GM19438 (cell line): ENCODE results near the gene UBE3C.
"Not testable (repeated sequence)": the region's sequence is repeated elsewhere in the genome, so short reads cannot be mapped to it uniquely, and the experiment has no call there.

ENCODE experiments used
- ATAC-seq: cut with Tn5 transposase; IDR thresholded peaks from one replicate; pipeline ENCODE4 v1.9.1; 2021; ENCODE audit warnings: low read depth; ENCODE audit not compliant: unreplicated experiment

Gene UBE3C

GRCh38 chr7:157269341-157270059 is 130.8 kb downstream of the UBE3C start:
- ATAC-seq = no peak

- no peak for ATAC-seq
These were observed 131.3 kb downstream of the UBE3C start for GRCh38 chr7:157270060-157270444.

GRCh38 chr7:157271315-157271990 is 132.7 kb downstream of the UBE3C start:
- no peak for ATAC-seq

DNA sequence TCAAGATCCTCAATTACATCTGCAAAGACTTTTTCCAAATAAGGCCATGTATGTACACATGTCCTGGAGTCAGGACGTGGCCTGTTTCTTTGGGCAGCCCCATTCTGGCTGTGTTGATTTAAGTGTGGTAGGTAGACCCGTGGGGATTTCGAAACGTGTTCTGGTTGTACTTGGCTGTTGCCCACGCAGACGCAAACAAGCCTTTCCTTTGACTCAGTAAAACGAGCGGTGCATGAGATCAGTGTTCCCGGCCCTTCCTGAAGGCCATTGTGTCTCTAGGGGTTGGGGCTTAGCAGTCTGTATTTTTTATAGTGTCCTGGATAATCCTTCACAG is 133.2 kb downstream of the UBE3C start:
- ATAC-seq = no peak

- no peak for ATAC-seq
These were observed 133.9 kb downstream of the UBE3C start for GRCh38 chr7:157272351-157273207.

DNA sequence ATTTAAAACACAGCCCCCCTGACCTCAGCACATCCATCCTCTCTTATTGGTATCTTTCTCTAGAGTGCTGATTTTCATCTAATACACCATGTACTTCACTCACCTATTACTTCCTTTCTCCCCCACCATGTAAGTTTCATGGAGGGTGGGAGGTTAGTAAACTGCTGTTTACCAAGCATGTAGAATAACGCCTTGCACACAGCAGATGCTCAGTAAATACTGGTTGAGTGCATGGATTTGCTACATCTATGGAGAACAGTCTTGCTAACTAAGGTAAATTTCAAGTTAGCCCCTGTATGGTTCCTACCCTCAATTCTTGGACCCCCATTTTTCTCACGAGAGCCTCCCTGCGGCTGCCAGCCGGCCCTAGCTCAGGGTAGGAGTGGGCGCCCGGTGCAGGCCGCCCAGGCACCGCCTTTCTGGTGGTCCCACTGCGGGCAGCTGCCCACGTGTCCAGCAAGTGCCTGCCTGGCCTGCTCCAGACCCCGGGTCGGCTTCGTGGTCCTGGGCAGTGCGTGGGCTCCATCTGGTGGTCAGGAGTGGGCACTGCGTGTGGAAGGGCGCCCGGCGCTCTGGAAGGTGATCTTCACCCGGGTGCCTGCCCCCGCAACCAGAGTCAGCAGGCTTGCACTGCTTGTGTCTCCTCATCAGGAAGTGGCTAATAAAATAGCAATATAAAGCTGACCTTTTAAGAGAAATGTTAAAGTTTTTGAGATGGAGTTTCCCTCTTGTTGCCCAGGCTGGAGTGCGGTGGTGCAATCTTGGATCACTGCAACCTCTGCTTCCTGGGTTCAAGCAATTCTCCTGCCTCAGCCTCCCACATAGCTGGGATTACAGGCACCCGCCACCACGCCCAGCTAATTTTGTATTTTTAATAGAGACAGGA is 134.7 kb downstream of the UBE3C start:
- peak; percentile 80 for ATAC-seq

DNA sequence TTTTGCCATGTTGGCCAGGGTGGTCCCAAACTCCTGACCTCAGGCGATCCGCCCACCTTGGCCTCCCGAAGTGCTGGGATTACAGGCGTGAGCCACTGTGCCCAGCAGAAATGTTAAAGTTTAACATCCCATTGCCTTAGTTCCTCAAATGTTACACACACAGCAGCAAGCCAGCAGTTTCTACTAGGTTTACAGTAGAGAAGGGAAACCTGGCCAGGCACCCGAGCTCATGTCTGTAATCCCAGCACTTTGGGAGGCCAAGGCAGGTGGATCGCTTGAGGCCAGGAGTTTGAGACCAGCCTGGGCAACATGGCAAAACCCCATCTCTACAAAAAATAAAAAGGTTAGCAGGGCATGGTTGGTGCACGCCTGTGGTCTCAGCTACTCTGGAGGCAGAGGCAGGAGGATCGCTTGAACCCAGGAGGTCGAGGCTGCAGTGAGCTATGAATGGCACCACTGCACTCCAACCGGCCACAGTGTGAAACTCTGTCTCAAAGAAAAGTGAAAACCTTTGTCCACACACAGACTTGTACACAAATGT is 135.4 kb downstream of the UBE3C start:
- not testable (repeated sequence) for ATAC-seq

DNA sequence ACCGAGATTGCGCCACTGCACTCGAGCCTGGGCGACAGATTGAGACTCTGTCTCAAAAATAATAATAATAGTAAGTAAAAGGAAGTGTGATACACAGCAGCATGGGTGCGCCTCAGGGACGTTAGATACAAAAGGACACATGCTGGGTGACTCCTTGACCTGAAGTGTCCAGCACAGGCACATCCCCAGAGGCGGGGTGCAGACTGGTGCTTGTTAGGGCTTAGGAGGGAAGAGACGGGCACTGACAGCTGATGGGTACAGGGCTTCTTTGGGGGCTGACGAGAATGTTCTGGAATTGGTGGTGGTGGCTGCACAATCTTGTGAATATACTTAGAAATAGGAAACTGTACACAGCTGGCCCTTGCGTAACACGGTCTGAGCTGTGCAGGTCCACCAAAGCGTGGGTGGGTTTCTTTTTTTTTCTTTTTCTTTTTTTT is 136.3 kb downstream of the UBE3C start:
- ATAC-seq = no peak

DNA sequence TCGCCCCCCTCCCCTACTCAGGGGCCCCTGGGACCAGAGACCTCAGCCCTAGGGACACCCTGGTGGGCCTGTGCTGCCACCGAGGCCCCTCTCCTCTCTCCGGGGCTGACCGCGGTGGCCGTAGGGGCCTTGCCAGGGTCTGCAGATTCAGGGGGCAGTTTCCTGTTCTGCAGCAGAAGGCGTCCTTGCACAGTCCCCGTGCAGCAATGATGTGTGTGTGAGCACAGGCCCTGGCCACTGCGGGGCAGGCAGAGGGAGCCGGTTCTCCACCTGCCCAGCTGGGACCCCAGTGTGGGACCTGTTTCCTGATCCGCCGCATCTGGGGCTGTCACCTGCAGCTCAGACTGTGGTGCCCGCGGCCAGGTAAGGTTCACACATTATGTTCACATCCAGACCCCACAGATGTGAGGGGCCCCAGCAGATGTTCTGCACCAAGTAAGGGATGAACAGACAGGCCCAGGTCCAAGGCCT is 137.4 kb downstream of the UBE3C start:
- ATAC-seq = no peak

GRCh38 chr7:157276731-157277562 is 138.2 kb downstream of the UBE3C start:
- no peak for ATAC-seq

DNA sequence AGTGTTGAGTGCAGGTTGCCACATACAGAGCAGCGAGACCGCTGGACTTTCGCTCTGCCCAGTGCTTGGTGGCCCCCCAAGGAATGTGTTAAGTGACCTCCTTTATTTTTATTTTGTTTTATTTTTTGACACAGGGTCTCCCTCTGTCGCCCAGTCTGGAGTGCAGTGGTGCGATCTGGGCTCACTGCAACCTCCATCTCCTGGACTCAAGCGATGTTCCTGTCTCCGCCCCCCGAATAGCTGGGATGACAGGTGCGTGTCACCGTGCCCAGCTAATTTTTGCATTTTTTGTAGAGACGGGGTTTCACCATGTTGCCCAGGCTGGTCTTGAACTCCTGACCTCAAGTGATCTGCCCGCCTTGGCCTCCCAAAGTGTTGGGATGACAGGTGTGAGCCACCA is 138.8 kb downstream of the UBE3C start:
- ATAC-seq = not testable (repeated sequence)

DNA sequence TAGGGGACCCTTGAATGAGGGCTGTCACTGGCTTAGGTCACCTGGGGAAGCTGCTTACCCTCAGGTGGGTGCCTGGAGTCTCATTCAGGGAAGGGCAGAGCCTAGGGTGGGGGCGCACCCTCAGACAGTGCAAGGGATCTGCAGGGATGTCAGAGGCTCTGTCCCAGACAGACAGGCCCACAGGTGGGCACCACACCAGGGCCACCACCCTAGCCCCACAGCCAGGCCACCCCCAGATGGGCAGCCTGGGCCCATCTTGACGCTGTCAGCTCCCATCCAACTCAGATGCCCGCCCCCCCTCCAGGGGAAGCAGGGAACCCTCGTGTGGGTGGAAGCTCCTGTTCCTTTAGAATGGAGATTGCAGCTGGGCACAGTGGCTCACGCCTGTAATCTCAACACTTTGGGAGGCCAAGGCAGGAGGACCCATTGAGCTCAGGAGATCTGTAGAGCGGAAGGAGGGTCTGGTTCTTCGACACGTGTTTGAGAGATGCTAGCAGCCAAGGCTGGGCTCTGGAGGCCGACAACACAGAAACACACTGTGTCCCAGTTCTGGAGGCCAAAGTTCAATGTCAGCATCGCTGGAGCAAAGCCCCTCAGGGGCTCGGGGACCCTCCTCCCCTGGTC is 139.6 kb downstream of the UBE3C start:
- ATAC-seq = no peak

DNA sequence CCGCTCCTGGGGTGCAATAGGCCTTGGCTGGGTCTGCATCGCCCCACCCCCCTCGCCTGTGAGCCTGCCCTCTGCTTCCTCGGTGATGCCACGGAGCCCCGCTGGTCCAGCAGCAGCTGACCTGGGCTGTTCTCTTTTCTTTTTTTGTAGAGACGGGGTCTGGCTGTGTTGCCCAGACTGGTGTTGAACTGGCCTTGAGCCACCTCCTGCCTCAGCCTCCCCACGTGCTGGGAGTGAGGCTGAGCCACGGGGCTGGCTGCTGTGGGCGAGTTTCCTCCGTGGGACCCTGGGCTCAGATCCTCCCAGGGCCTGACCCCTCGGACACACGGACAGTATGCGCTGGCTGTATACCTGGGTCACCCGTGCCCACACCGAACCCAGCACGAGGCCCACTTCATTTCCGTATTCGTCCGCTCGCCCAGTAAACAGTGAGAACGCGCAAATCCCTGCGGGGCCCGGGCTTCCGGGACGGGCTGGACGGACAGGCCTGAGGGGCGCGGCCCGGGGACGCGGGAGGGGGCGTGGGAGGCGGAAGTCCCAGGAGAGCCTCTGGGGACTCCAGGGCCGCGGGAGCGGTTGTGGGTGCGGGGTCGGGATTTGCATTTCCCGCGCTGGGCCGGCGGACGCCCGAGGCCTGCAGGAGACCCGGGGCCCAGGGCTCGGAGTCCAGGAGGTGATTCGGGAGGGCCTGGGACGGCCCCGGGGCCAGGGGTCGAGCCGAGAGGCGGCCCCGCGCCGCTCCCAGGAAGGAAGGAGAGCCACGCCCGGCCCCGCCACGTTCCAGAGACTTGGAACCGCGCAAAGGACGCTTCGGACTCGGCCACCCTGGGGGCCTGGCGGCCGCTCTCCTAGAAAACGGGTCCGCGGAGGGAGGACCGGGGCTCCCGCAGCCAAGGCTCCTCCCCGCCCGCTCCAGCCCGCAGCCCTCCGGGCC is 140.3 kb downstream of the UBE3C start:
- no peak for ATAC-seq

GRCh38 chr7:157279741-157280215 is 141.1 kb downstream of the UBE3C start:
- no peak for ATAC-seq

DNA sequence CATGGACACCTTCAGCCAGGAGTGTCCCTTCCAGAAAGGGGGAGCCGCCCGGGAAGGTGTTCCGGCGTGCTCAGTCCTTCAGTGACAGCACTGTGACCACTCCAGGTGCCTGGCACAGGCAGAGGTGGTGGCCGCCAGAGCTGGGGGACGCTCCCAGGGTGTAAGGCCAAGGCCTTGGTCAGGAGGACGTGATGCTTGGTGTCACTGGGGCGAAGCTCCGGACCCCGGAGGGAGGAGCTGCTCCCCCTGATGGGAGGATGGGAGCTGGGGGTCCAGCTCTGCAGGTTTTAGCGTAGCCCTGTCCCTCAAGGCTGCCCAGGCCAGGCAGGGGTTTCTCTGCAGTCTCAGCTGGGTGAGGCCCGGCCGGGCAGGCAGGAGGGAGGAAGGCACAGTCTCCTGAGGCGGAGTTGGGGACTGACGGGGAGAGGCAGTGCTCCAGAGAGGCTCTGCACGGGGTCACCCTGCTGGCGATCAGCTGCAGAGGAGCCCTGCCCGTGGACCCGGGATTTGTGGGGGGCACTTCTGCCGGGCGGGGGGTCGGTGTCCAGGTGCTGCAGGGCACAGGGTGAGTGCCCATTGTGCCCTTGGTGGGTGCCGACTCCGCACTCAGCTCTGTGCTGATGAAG is 141.6 kb downstream of the UBE3C start:
- ATAC-seq = no peak

- no peak for ATAC-seq
These were observed 142.7 kb downstream of the UBE3C start for GRCh38 chr7:157281221-157281998.
